NCI-H748 treated with DMSO at 0.1 percent for 48 hours (cell line): Measurements from ENCODE around the gene NDUFA12.

Source experiments
- DNase-seq: peaks from one replicate; lab custom pipeline; 2025; lab: John Stamatoyannopoulos, UW

NDUFA12 gene

DNA sequence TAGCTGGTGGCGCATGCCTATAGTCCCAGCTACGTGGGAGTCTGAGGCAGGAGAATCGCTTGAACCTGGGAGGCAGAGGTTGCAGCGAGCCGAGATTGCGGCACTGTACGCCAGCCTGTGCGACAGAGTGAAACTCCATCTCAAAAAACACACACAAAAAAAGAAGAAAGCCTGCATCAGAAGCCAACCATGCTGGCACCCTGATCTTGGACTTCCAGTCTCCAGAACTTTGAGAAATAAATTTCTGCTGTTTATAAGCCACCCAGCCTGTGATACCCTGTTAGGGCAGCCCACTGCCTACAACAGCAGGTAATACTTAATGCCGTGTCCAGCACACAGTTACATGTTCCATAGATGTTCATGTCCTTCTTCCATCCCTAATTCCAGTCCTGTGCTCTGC, 62.7 kb downstream of the NDUFA12 start:
- no peak for DNase-seq

GRCh38 chr12:94938583-94938982, 64.9 kb downstream of the NDUFA12 start:
- DNase-seq: no peak

- DNase-seq: no peak
Observed at GRCh38 chr12:94930772-94931171, 72.7 kb downstream of the NDUFA12 start.

DNA sequence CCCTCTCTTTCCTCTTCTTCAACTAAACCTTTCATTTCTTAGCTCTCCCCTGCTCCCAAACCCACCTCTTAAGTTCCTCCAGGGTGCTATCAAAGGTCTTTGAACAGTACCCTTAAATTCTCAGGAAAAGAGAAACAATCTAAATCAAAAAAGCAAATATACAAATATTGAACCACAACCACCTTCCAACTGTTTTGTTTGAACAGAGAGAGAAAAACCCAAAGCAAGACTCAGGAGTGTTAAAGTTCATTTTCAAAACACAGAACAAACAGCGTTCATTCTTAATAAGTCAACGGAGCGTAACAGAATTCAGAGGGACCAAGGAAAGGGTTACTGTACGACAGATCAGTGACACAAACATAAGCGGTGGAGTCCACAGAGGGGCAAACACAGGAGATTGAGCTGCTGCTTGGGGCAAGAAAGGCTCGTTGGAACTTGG, 73.3 kb downstream of the NDUFA12 start:
- no peak for DNase-seq

- DNase-seq: no peak
Observed at GRCh38 chr12:94929780-94930179, 73.7 kb downstream of the NDUFA12 start.

DNA sequence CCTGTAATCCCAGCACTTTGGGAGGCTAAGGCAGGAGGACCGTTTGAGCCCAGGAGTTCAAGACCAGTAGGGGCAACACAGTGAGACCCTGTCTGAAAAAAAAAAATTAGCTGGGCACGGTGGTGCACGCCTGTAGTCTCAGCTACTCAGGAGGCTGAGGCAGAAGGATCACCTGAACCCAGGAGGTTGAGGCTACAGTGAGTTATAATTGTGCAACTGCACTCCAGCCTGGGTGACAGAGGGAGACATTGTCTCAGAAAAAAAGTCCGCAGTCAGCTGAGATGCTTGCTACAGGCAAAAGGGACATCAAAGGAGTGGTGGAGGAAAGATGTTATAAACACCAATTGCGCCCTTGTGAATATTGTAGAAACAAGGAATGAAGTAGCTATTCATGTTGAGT, 77.8 kb downstream of the NDUFA12 start:
- no peak for DNase-seq

DNA sequence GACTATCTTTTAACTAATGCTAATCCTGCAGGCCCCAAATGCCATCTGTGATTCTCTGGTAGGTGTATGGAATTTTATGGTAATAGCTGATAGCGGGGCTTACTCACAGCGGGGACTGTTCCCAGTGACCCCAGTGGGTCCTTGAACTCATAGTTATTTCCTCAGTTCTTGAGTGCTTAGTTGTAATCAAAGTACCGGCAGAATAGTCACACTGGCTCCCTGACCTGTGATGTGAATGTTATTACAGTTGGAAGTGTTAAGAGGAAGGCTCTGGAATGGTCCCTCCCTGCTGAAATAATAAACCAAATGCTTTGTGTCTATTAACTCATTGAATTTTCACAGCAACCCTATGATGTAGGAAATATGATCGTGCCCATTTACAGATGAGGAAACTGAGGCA, 78.3 kb downstream of the NDUFA12 start:
- no peak for DNase-seq

DNA sequence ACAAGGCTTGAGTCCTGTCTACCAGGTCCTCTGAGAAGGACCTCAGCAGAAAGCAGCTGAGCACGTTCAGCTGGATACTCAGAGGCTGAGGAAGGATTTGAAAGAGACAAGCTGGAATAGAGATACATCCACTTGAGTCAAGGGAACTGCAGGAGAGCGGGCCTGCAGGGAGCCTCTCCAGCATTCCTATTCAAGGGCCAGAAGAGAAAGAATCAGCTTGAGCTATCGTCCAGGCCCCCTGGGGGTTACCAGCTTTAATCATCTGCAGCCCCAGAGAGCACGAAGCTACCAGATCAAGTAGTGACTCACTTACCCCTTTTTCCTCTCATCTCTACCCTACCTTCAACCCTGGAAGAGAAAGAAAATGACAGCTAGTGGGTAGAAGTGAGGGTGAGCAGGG, 80.9 kb downstream of the NDUFA12 start:
- no peak for DNase-seq
